Measurements from ENCODE around the gene MCF2L. TPM values are rescaled to one million over a fixed set of nuclear protein-coding genes. Genes with fewer than 3 reads are reported as not detected.

Gene MCF2L
- polyA plus RNA-seq, 4 donors, result 13.6 to 38.5 (median 31.1) TPM

DNA sequence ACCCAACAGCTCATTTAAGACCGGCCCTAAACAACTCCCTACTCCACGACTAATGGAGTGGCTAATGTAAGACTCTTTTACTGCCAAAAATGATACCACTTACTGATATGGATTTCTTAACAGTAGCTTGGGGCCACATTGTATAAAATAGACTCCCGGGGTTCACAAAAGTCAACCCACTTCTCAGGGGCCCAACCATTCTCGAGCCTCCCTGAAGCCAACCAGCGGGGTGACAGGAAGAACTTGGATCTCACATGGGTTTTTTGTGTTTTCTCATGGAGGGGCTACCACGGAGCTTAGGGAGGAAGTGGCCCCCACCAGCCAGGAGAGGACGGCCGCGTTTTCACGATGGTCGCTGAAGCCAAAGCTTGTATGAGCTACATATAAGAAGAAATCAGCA is 8.1 kb downstream of the MCF2L start:
- DNase-seq (ENCODE audit: low read depth in 4 of 4, low spot score in 3 of 4), result no peak

- DNase-seq (ENCODE audit: low read depth in 4 of 4, low spot score in 3 of 4), result no peak
Observed at GRCh38 chr13:112977525-112977924, 8.5 kb downstream of the MCF2L start.

GRCh38 chr13:112978561-112979405 is 9.8 kb downstream of the MCF2L start:
- DNase-seq (ENCODE audit: low read depth in 4 of 4, low spot score in 3 of 4), result no peak

DNA sequence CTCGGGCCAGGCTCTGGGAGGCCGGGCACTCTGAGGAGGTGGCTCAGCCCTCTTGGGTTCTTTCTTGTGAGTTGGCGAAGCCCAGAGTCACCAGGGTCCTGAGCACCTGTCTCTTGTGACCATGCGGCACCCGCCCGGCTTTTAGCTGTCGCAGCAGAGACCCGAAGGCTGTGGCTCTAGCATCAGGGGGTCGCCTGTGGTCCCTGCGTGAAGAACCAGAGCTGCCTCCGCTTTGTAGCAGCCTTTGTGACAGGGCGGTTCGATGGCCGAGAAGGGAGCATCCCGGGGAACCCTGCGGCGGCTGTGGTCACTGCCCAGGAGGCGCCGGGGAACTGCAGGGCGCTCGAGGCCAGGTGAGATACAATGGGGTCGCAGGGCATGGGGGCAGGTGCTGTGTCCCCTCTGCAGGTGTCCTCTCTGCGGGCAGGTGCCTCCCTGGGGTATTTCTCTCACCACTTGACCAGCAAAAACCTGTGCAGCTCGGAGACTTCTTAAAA is 10.4 kb downstream of the MCF2L start:
- no peak for DNase-seq (ENCODE audit: low read depth in 4 of 4, low spot score in 3 of 4)

GRCh38 chr13:112980434-112980833 is 11.4 kb downstream of the MCF2L start:
- no peak for DNase-seq (ENCODE audit: low read depth in 4 of 4, low spot score in 3 of 4)

DNA sequence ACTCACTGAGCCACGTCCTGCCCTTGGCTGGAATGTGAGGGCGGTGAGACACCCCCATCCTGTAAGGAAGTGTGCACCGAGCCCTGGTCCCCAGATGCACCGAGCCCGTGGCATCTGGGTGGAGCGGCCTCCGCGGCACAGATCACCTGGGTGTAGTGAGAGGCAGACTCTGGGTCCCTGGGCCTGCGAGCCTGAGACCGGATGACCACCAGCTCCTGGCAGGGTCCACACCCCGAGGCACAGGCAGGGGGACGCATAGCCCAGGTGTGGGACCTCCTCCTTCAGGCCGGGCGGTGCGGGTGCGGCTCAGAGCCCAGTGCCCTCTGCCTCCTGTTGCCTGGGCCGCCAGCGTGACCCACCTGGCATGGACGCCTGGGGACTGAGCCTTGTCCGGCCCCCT is 12.4 kb downstream of the MCF2L start:
- DNase-seq (ENCODE audit: low read depth in 4 of 4, low spot score in 3 of 4), result no peak

DNA sequence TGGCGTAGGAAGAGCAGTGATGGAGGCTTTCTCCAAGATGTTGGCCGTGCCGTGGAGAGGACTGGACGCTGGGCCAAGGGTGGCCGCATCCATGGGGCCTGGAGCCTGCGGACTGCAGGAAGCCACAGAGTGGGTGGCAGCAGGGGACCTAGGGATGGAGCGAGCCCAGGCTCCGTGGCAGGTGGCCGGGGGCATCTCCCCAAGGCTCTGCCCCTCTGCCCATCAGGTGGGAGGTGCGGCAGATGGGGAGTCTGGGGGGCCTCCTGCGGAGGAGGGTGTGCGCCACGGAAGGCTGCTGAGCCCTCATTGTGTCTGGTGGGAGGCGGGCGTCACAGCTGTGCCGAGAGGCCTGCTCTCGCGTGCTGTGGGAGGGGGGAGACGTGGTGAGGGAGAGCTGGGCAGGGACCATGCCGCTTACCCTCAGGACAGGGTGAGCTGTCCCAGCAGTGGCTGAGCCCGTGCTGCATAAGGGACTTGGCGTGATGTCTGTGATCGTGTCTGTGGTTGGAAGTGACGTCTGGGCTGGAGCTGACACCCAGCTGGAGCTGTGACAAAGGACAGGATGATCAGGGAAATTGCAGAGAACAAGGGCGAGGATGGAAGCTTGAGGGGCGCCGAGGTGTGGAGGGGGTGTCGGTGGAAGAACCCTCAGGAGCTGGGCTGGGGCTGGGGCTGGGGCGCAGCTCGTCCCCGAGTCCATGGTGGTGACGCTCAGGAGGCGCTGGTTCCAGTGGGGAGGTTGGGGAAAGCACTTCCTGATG is 13.4 kb downstream of the MCF2L start:
- no peak for DNase-seq (ENCODE audit: low read depth in 4 of 4, low spot score in 3 of 4)

- DNase-seq (ENCODE audit: low read depth in 4 of 4, low spot score in 3 of 4), result no peak
Observed at GRCh38 chr13:112983042-112983305, 14.0 kb downstream of the MCF2L start.

GRCh38 chr13:112983428-112984196 is 14.6 kb downstream of the MCF2L start:
- no peak for DNase-seq (ENCODE audit: low read depth in 4 of 4, low spot score in 3 of 4)

- DNase-seq (ENCODE audit: low read depth in 4 of 4, low spot score in 3 of 4), result no peak
Observed at GRCh38 chr13:112984501-112984900, 15.5 kb downstream of the MCF2L start.

DNA sequence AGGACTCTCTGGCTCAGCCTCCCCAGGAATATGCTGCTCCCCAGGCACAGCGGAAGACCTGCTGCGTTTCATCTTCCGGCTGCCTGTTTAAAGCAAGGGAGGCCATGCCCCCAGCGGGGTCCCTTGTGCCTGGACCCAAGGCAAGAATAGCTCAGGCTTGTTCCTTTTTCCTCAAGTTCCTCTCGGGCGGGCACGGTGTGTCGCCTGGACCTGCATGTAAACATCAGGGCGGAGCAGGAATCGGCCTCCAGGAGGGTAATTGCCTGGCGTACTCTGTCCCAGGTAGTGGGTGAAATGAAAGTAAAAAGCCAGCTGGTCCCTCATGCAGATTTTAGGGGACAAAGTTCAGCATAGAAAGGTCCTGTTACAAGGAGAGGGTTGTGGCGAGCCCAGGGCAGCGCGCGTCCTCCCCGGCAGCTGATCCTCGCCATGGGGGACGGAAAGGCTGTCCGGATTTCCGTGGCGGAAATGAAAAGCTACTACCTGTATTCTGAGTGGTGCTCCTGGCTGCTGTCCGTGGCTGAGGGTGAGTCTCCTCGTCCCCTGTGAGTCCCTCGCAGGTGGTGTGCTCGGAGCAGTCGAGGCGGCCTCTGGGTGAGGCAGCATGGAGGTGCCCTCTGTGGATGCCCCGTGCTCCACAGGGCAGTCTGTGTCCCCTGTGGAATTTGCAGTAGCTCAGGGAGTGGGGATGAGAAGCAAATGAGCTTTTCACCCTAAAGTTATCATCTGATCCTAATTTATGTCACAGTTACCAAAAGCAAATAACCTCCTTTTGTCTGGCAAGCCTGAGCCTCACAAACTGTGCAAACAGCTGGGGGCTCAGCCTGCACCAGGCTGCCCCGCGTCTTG is 16.2 kb downstream of the MCF2L start:
- no peak for DNase-seq (ENCODE audit: low read depth in 4 of 4, low spot score in 3 of 4)

DNA sequence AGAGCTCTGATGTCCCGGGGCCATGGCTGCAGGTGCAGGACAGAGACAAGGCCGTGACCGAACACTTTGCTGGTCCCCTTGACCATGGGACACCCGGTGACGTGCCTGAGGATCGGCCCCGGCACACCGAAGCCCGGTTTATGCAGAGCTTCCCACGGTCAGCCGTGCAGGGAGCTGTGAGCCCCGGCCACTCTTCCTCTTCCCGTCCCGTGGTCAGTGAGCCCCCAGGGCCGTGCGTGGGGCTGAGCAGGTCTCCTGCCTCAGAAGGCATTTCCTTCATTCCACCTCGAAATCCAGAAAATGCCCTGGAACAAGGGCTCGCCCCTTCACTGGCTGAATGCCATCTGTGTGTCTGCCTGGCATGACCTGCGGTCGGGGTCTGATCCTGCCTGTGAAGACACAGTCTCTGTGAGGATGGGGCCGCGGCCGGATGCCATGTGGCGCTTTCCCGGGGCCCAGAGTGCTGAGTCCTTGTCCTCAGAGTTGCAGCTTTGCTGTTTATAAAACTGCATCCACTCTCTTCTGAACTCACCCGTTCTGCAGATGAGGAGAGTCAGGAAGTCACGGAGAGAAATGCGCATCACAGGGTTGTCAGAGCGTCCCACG is 16.9 kb downstream of the MCF2L start:
- no peak for DNase-seq (ENCODE audit: low read depth in 4 of 4, low spot score in 3 of 4)

- no peak for DNase-seq (ENCODE audit: low read depth in 4 of 4, low spot score in 3 of 4)
Observed at GRCh38 chr13:112986470-112986869, 17.5 kb downstream of the MCF2L start.

DNA sequence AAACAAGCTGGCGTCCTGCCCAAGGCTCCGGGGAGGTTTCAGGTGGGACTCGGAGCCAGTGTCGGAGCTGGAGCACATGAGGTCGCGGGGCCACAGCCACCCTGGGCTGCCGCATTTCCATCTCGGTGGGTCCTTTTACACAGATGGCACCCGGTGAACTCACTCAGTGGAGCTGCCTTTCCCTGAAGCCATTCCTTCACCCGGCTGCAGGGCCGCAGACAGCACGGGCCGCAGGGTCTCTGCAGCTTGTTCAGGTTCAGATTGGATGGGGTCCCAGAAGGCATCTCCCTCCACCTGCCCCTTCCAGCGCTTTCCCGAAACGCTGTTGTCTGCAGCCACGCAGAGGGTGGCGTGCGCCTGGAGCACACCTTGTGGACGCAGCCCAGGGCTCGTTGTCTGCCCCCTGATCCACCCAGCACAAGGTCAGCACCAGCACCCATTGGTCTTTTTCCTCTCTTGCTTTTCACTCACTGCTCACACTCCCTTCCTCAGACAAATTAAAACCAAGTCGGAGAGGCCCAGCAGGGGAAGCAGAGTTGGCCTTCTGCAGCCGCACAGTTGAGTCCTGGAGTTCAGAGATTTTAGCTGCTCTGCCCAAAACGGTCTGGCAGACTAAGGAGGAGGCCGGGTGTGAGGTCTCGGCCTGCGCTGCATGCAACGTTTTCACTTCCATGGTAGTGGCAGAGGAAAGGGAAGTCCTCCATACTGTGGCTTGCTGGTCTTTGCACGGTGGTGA is 18.1 kb downstream of the MCF2L start:
- DNase-seq (ENCODE audit: low read depth in 4 of 4, low spot score in 3 of 4), result no peak

GRCh38 chr13:112987682-112988024 is 18.6 kb downstream of the MCF2L start:
- no peak for DNase-seq (ENCODE audit: low read depth in 4 of 4, low spot score in 3 of 4)

DNA sequence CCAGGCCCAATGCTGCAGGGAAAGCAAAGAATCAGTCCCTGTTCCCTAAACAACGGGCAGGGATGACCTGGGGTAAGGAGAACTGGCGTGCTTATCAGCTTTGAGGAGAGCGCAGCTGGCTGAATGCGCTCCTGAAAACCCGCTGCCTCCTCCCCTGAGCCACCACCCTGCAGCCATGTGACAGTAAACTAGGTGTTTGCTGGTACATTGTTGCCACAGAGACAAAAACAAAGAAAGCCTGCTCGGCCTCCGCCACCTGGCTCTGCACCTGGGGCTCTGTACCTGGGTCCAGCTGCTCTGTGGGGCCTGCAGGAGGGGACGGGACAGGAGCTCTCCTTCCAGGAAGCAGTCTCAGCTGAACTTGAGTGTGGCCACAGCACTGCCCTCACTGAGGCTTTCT is 21.8 kb downstream of the MCF2L start:
- DNase-seq (ENCODE audit: low read depth in 4 of 4, low spot score in 3 of 4), result no peak

DNA sequence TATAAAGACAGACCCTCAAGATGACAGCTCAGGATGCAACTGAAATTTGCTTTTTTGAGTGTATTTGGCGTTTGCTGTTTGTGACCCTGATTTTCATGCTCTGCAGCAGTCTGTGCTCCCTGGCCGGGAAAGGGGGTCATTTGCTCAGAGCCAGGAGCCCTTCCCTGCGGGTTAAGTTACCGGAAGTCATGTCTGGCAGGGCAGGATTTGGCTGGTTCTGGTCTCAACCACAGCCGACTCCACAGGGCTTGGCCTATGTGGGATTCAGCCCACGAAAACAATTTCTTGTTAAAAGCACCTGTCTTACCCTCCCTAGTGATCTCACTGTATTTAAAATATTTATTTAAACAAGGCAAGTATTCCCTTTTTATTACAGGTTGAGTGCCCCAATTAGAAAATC is 22.6 kb downstream of the MCF2L start:
- no peak for DNase-seq (ENCODE audit: low read depth in 4 of 4, low spot score in 3 of 4)

DNA sequence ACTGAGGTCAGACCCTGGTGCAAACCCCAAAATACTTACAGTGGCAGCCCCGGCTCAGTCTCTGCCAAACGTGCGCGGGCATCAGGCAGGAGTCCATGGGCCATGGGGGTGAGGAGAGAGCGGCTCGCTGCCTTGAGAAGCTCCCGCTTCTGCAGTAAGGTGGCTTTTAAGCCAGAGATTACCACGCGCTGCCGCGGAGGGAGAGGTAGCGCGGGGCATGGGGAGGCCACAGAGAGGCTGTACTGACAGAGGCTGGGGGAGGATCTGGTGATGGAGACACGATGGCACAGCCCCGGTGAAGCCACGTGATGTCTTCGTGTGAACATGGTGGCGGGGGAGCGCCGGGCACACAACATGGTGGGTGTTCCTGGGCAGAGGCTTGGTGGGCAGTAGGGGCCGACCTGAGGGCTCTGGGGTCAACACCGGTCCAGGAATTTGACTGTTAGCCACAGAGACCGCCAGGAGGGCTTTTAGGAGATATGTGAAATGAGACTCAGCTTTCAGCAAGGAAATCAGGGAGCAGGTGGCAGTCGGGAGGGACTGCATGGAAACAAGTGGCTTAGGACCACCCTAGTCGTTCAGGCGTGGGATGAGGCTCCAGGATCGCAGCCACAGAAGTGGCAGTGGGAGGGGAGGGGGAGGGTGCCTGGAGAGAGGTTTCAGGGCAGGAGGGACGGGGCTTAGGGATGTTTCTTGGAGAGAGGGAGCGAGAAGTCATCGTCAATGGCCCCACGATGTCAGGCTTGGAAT is 24.1 kb downstream of the MCF2L start:
- DNase-seq (ENCODE audit: low read depth in 4 of 4, low spot score in 3 of 4), result no peak

All from left renal pelvis (tissue), 4 donors.